Suprapubic skin (tissue), 3 donors: ENCODE measurements around the gene RRP8.

ENCODE experiments used
- CTCF ChIP-seq, 2 donors: fragments of 200-600 bp in 1 of 2; fragments of 450-650 bp in 1 of 2; sonication (generic) in 1 of 2; IDR thresholded peaks; one replicate each; pipeline ENCODE4 v1.5.1; 2016 to 2019; ENCODE audit warnings: antibody characterized with exemption in 2 of 2, mild to moderate bottlenecking in 1 of 2, moderate library complexity in 1 of 2
- POLR2A ChIP-seq, 2 donors: fragments of 450-650 bp; IDR thresholded peaks; one replicate each; pipeline ENCODE4 v1.6.1; 2017; ENCODE audit warnings: antibody characterized with exemption in 2 of 2, mild to moderate bottlenecking in 2 of 2, moderate library complexity in 2 of 2

GRCh38 chr11:6613496-6613895 lies 10.1 kb upstream of the RRP8 start:
- TF ChIP-seq CTCF (IDR thresholded peaks at IDR 0.05): no peak
- TF ChIP-seq POLR2A (IDR thresholded peaks at IDR 0.05): no peak
